Omental fat pad (tissue), 4 donors: ENCODE data around the gene TTI1. TPM values are rescaled to one million over a fixed set of nuclear protein-coding genes. Genes with fewer than 3 reads are reported as not detected.

Experiments used
- ATAC-seq: fragments of 150-250 bp; one replicate; pipeline ENCODE4 v1.9.1; 2016; ENCODE audit warnings: mild to moderate bottlenecking, moderate library complexity; ENCODE audit not compliant: low FRiP score
- DNase-seq: peaks from one replicate; pipeline ENCODE4 v3.0.0-alpha.2; 2019; ENCODE audit warnings: low spot score
- total RNA-seq, 4 donors: library from RNA; depleted of rRNA; stranded (reverse); fragments of >200 nt; gene quantifications; one replicate each; pipeline ENCODE4 v1.1.0, GENCODE V29; 2016
- TF ChIP-seq, protein P1 (sequence below), 3 donors: fragments of 450-650 bp; IDR thresholded peaks; one replicate each; pipeline ENCODE4 v1.5.1; 2016 to 2017; ENCODE audit warnings: antibody characterized with exemption in 3 of 3, mild to moderate bottlenecking in 3 of 3, moderate library complexity in 2 of 3

The TTI1 gene
- total RNA-seq, 4 donors from 2014 or later: 10.6 to 29.3 (median 15.0) TPM

- DNase-seq: no peak
- ATAC-seq: no peak
- TF ChIP-seq, protein P1, sequence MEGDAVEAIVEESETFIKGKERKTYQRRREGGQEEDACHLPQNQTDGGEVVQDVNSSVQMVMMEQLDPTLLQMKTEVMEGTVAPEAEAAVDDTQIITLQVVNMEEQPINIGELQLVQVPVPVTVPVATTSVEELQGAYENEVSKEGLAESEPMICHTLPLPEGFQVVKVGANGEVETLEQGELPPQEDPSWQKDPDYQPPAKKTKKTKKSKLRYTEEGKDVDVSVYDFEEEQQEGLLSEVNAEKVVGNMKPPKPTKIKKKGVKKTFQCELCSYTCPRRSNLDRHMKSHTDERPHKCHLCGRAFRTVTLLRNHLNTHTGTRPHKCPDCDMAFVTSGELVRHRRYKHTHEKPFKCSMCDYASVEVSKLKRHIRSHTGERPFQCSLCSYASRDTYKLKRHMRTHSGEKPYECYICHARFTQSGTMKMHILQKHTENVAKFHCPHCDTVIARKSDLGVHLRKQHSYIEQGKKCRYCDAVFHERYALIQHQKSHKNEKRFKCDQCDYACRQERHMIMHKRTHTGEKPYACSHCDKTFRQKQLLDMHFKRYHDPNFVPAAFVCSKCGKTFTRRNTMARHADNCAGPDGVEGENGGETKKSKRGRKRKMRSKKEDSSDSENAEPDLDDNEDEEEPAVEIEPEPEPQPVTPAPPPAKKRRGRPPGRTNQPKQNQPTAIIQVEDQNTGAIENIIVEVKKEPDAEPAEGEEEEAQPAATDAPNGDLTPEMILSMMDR (IDR thresholded peaks at IDR 0.05): no peak
These were observed 28.8 kb downstream of the TTI1 start for GRCh38 chr20:38004416-38004815.

DNA sequence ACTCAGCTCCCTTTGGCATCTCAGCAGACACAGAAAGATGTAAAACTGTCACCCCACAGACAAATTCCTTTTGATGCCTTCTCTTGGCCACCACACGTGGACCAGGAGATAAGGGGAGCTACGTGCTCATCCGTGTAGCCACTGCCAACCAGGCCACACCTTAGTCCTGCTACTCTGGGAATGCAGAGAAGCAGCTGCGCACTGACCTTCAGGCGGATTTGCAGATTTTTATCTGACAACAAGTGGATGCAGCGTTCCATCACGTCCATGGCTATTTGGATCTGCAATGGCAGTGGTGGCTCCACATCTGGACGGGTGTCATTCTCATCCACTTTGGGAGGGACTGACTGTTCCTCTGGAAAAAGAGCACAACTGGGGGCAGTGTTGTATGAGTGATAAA lies 30.8 kb downstream of the TTI1 start:
- ATAC-seq: no peak
- TF ChIP-seq, protein P1 (IDR thresholded peaks at IDR 0.05): no peak
- DNase-seq: no peak

GRCh38 chr20:38001981-38002380 lies 31.3 kb downstream of the TTI1 start:
- TF ChIP-seq, protein P1 (IDR thresholded peaks at IDR 0.05): no peak
- no peak for DNase-seq

GRCh38 chr20:38001173-38001875 lies 31.9 kb downstream of the TTI1 start:
- ATAC-seq (no peak), DNase-seq (no peak)
- TF ChIP-seq, protein P1 (IDR thresholded peaks at IDR 0.05): no peak

More at GRCh38 chr20:38001981-38002380, 31.3 kb downstream of the TTI1 start:
- no peak for ATAC-seq

DNA sequence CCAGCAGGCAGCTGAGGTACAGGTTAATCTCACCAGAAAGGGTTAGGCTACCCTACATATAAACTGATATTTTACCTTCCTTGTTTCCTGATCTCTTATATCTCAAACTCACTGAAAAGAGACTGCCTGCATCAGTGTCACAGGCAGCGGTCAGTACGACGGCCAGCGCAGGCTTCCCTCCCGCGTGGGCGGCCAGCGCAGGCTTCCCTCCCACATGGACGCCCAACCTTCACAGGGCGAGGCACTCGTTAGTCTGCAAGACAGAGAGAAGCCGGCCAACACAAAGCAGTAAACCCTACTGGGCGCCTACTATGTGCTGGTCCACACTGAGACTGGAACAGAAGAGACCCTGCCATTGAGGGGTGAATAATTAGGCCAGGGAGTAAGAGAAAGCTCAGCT lies 33.0 kb downstream of the TTI1 start:
- DNase-seq: no peak
- peak; percentile 43 for ATAC-seq
- TF ChIP-seq, protein P1 (IDR thresholded peaks at IDR 0.05): no peak

DNA sequence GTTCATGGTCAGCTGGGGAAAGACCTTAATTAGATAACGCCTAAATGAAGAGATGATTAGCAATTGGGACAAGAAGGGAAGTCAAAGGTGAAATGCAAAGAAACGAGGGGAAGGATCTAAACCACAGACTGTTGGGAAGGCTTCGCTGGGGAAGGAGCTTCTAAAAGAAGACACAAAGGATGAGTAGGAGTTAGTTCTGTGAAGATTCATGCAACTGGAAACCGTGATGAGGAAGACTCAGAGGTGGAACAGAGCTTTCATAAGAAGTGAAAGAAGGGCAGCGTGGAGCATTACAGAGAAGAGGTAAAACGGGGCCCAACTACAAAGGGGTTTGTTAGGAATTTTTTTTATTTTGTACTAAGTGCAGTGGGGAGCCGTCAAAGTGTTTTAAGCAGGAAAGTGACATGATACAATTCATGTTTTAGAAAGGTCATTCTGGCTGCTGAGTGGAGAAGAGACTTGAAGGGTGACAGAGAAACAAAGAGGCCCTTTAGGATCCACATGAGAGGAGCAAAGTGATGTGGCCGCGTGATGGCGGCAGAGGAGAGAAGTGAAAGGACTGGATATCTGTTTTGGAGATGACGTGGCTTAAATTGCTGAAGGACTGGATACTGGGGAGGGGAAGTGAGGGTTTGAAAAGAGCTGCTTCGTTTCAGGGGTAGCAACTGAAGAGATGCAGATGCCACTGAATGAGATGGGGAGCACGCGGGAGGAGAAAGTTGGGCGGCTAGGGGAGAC lies 33.6 kb downstream of the TTI1 start:
- TF ChIP-seq, protein P1 (IDR thresholded peaks at IDR 0.05): no peak
- DNase-seq (no peak), ATAC-seq (no peak)
